Spleen (tissue), 11 donors: ENCODE data around the gene SEC24B. TPM values are rescaled to one million over a fixed set of nuclear protein-coding genes. Genes with fewer than 3 reads are reported as not detected.

Experiments
- DNase-seq: peaks from one replicate; pipeline ENCODE4 v3.0.0-alpha.2; 2020
- H3K27ac ChIP-seq, 8 donors: fragments of 200-600 bp; sonication (generic) in 7 of 8; 1 replicate in 4 of 8; 2 replicates in 4 of 8; pipeline versions ENCODE4 v1.5.0 to v1.8.0; 2016 to 2021; ENCODE audit warnings: inconsistent platforms in 4 of 8, mild to moderate bottlenecking in 4 of 8, moderate library complexity in 1 of 8
- H3K27me3 ChIP-seq, 7 donors: fragments of 200-600 bp; sonication (generic) in 6 of 7; replicated peaks in 1 of 7; 1 replicate in 4 of 7; 2 replicates in 3 of 7; pipeline versions ENCODE4 v1.5.0 to v1.8.0; 2016 to 2021; ENCODE audit warnings: inconsistent platforms in 3 of 7, mild to moderate bottlenecking in 1 of 7
- H3K36me3 ChIP-seq, 6 donors: fragments of 200-600 bp; sonication (generic) in 5 of 6; 1 replicate in 4 of 6; 2 replicates in 2 of 6; pipeline versions ENCODE4 v1.5.0 to v1.8.0; 2016 to 2021; ENCODE audit warnings: inconsistent platforms in 2 of 6
- H3K4me1 ChIP-seq, 6 donors: fragments of 200-600 bp; sonication (generic) in 5 of 6; 1 replicate in 3 of 6; 2 replicates in 3 of 6; pipeline versions ENCODE4 v1.5.0 to v1.8.0; 2016 to 2021; ENCODE audit warnings: inconsistent platforms in 3 of 6
- H3K4me3 ChIP-seq, 8 donors: fragments of 200-600 bp; sonication (generic) in 7 of 8; 1 replicate in 4 of 8; 2 replicates in 4 of 8; pipeline versions ENCODE4 v1.5.0 to v1.8.0; 2016 to 2021; ENCODE audit warnings: inconsistent platforms in 4 of 8, mild to moderate bottlenecking in 4 of 8, moderate library complexity in 2 of 8
- H3K9me3 ChIP-seq, 8 donors: fragments of 200-600 bp; sonication (generic) in 7 of 8; 1 replicate in 4 of 8; 2 replicates in 4 of 8; pipeline versions ENCODE4 v1.5.0 to v1.8.0; 2016 to 2021; ENCODE audit warnings: inconsistent platforms in 4 of 8
- CTCF ChIP-seq, 11 experiments: fragments of 200-600 bp in 7 of 11; fragments of 450-650 bp in 4 of 11; sonication (generic) in 4 of 11; IDR thresholded peaks in 8 of 11; conservative IDR thresholded peaks in 3 of 11; 1 replicate in 7 of 11; 2 replicates in 4 of 11; pipeline versions ENCODE4 v1.4.0 to v1.8.0; 2016 to 2021; ENCODE audit warnings: antibody characterized with exemption in 11 of 11, inconsistent platforms in 4 of 11, mild to moderate bottlenecking in 1 of 11
- POLR2A ChIP-seq, 3 donors: fragments of 450-650 bp; IDR thresholded peaks; one replicate each; pipeline ENCODE4 v1.5.1; 2017; ENCODE audit warnings: antibody characterized with exemption in 3 of 3, mild to moderate bottlenecking in 1 of 3
- POLR2AphosphoS5 ChIP-seq, 3 donors: sonication (generic); formaldehyde crosslinking; IDR thresholded peaks; one replicate each; pipeline ENCODE4 v1.5.1; 2017; ENCODE audit warnings: antibody characterized with exemption in 3 of 3
- WGBS, 5 donors: extraction: QIAGEN DNeasy Blood & Tissue Kit in 3 of 5; methylation state at CpG; one replicate each; pipeline versions ENCODE4 v1.1.5 to v1.1.7; 2013 to 2018; 5-methylcytosine and 5-hydroxymethylcytosine counted together
- intact Hi-C: fragments of 100-400 bp; cut with DNase I; formaldehyde crosslinking; loops from one replicate; pipeline ENCODE4 v1.15.0; 2023; ENCODE audit warnings: low total_unique reads
- polyA plus RNA-seq, 3 donors: library from polyadenylated mRNA; stranded (reverse); fragments of 200-250 nt; gene quantifications; one replicate each; pipeline ENCODE4 v1.2.1, GENCODE V29; 2013
- total RNA-seq, 7 donors: library from RNA; depleted of rRNA in 3 of 7; stranded (reverse); fragments of >200 nt in 3 of 7; fragmentation: NEBNext Ultra II Directional in 4 of 7; extraction: Animal tissue kit (Norgen Biotek cat#: 25700) in 4 of 7; gene quantifications; one replicate each; pipeline versions ENCODE4 v1.1.0 to v1.2.1, GENCODE V29; 2016 to 2021
- donor health status: healthy with polysubstance abuse.
- donor health status: DM: no; HTN: no; CAD: no; lungs with moderate emphysema.
- donor health status: DM: no; HTN: no; CAD: no.
- donor health status: Bipolar disorder and iron deficiency.
- donor health status: healthy.
- donor health status: DM: no; HTN: no; CAD: no.
- donor health status: DM: yes; HTN: yes; CAD: no.

The SEC24B gene
- total and polyA plus RNA-seq, 10 donors = 7.1 to 42.9 (median 32.4) TPM

- Histone ChIP-seq H3K9me3 (peaks cover 0 to 13% (median 5%) of the 10 kb centered on the region in 8 donors), H3K27ac (peak overlapping the region; percentile 88 to 95 (median 94)), H3K4me3 (peak overlapping the region; percentile 65 to 92 (median 86)), H3K27me3 (peaks cover 0 to 14% (median 0%) of the 10 kb centered on the region in 7 donors), H3K36me3 (no peaks in the 10 kb centered on the region), H3K4me1 (peaks cover 9 to 58% (median 29%) of the 10 kb centered on the region in 6 donors)
- peak; percentile 87 for DNase-seq
- 0 to 4% (median 2%) methylated on average over 25 to 27 of the region's 27 CpGs for WGBS, 5 donors
- no peak for TF ChIP-seq POLR2AphosphoS5 (IDR thresholded peaks at IDR 0.05)
- intact Hi-C loops = no loop called here
Observed at GRCh38 chr4:109559625-109559982, 126.0 kb downstream of the SEC24B start.

- TF ChIP-seq CTCF (IDR thresholded peaks at IDR 0.05 in 8 of 11, conservative IDR thresholded peaks at IDR 0.05 in 3 of 11) (peak in 3 of 11 experiments; percentile 27 to 32 (median 28)), POLR2A (IDR thresholded peaks at IDR 0.05) (peak in 1 of 3 donors; percentile 80), POLR2AphosphoS5 (IDR thresholded peaks at IDR 0.05) (peak; percentile 88 to 94 (median 93))
- 0 to 1% (median 0%) methylated on average over 35 to 73 of the region's 73 CpGs for WGBS, 5 donors
- intact Hi-C loops = loop anchor here (10.0 kb wide), 1 partner anchor 145 kb away; the partner anchor contains the start of gene CASP6
Observed at GRCh38 chr4:109559983-109560686, 126.5 kb downstream of the SEC24B start, which contains the start of gene MCUB. Gene MCUB, plus strand, starts transcription at chr4:109560246. Its CDS starts 92 bp downstream, at chr4:109560338.

GRCh38 chr4:109560687-109561461 lies 127.3 kb downstream of the SEC24B start:
- intact Hi-C loops = loop anchor here (10.0 kb wide), 1 partner anchor 144 kb away; the partner anchor contains the start of gene CASP6
- TF ChIP-seq CTCF (IDR thresholded peaks at IDR 0.05 in 8 of 11, conservative IDR thresholded peaks at IDR 0.05 in 3 of 11) (no peak), POLR2A (IDR thresholded peaks at IDR 0.05) (peak in 1 of 3 donors; percentile 60), POLR2AphosphoS5 (IDR thresholded peaks at IDR 0.05) (peak in 2 of 3 donors; percentile 26 to 58)
- Histone ChIP-seq H3K27me3 (peaks cover 0 to 14% (median 0%) of the 10 kb centered on the region in 7 donors), H3K4me3 (peak overlapping the region; percentile 65 to 92 (median 86)), H3K36me3 (no peaks in the 10 kb centered on the region), H3K9me3 (peaks cover 0 to 13% (median 5%) of the 10 kb centered on the region in 8 donors), H3K27ac (peak overlapping the region; percentile 88 to 95 (median 94)), H3K4me1 (peaks cover 9 to 63% (median 30%) of the 10 kb centered on the region in 6 donors)
- WGBS, 5 donors = 0 to 1% (median 0%) methylated on average over 27 to 29 of the region's 29 CpGs
- DNase-seq = no peak

More at GRCh38 chr4:109559983-109560686, 126.5 kb downstream of the SEC24B start, which contains the start of gene MCUB:
- no peaks in the 10 kb centered on the region for H3K36me3 ChIP-seq
- peak within 1 kb of the TSS; percentile 88 to 95 (median 94) for H3K27ac ChIP-seq
- H3K9me3 ChIP-seq = peaks cover 0 to 13% (median 5%) of the 10 kb centered on the region in 8 donors
- DNase-seq = peak; percentile 97
- peak within 1 kb of the TSS; percentile 65 to 92 (median 86) for H3K4me3 ChIP-seq
- H3K4me1 ChIP-seq = peaks cover 9 to 63% (median 30%) of the 10 kb centered on the region in 6 donors
- H3K27me3 ChIP-seq = peaks cover 0 to 14% (median 0%) of the 10 kb centered on the region in 7 donors

GRCh38 chr4:109562457-109563239 lies 129.0 kb downstream of the SEC24B start:
- Histone ChIP-seq H3K27me3 (peaks cover 0 to 14% (median 0%) of the 10 kb centered on the region in 7 donors), H3K9me3 (peaks cover 0 to 8% (median 3%) of the 10 kb centered on the region in 8 donors), H3K4me1 (peaks cover 9 to 71% (median 30%) of the 10 kb centered on the region in 6 donors), H3K4me3 (no peak overlapping the region), H3K36me3 (no peaks in the 10 kb centered on the region), H3K27ac (no peak overlapping the region)
- no peak for TF ChIP-seq POLR2A (IDR thresholded peaks at IDR 0.05)
- TF ChIP-seq CTCF (IDR thresholded peaks at IDR 0.05 in 8 of 11, conservative IDR thresholded peaks at IDR 0.05 in 3 of 11) = no peak
- no peak for TF ChIP-seq POLR2AphosphoS5 (IDR thresholded peaks at IDR 0.05)
- intact Hi-C loops = loop anchor here (10.0 kb wide), 1 partner anchor 142 kb away; the partner anchor contains the start of gene CASP6
- DNase-seq = no peak
- 84 to 94% (median 87%) methylated on average over 6 of the region's 6 CpGs for whole genome bisulfite sequencing, 5 donors
